Activated CD8-positive, alpha-beta T cell treated with anti-CD3 and anti-CD28 coated beads for 36 hours (primary cell): ENCODE measurements around the gene VAMP5. TPM values are rescaled to one million over a fixed set of nuclear protein-coding genes. Genes with fewer than 3 reads are reported as not detected.

Source experiments
- total RNA-seq, 2 experiments: library from RNA; stranded (reverse); gene quantifications; one replicate each; pipeline ENCODE4 v1.2.3, GENCODE V29; 2021

The VAMP5 gene
- total RNA-seq, 2 experiments from 2014 or later = 28.0 to 29.4 TPM

Other genes starting within 250 kb of the VAMP5 start
- gene RETSAT, start 229.9 kb upstream of the VAMP5 start, total RNA-seq = 10 to 100 TPM; 21.3 to 22.9 TPM
- 10 to 100 TPM; 11.8 to 13.0 TPM for gene ELMOD3, start 229.7 kb upstream of the VAMP5 start, total RNA-seq
- 10 to 100 TPM; 18.7 to 19.3 TPM for gene CAPG, start 174.1 kb upstream of the VAMP5 start, total RNA-seq
- gene SH2D6, start 165.7 kb upstream of the VAMP5 start, total RNA-seq = under 1 TPM; 0.77 to 0.96 TPM
- gene MAT2A, start 45.3 kb upstream of the VAMP5 start, total RNA-seq = 100 to 1,000 TPM; 276 to 282 TPM
- gene GGCX, start 22.9 kb upstream of the VAMP5 start, total RNA-seq = 10 to 100 TPM; 14.6 to 16.7 TPM
- gene VAMP8, start 6.8 kb upstream of the VAMP5 start, total RNA-seq = 10 to 100 TPM; 84.5 to 91.1 TPM
- 100 to 1,000 TPM; 112 to 117 TPM for gene RNF181, start 11.3 kb downstream of the VAMP5 start, total RNA-seq
- 1 to 10 TPM; 1.0 to 1.2 TPM for gene TMEM150A, start 18.3 kb downstream of the VAMP5 start, total RNA-seq
- 10 to 100 TPM; 25.4 to 29.1 TPM for gene C2orf68, start 27.6 kb downstream of the VAMP5 start, total RNA-seq
- 10 to 100 TPM; 86.0 to 86.8 TPM for gene USP39, start 31.8 kb downstream of the VAMP5 start, total RNA-seq
- gene SFTPB, start 83.8 kb downstream of the VAMP5 start, total RNA-seq = not detected
- gene GNLY, start 109.9 kb downstream of the VAMP5 start, total RNA-seq = 10 to 100 TPM; 46.7 to 52.6 TPM
- not detected for gene ATOH8, start 169.6 kb downstream of the VAMP5 start, total RNA-seq